ENCODE results near the gene SDK2.

The SDK2 gene

GRCh38 chr17:73285603-73285908 is 358.7 kb downstream of the SDK2 start:
- in situ Hi-C loops (cut with HindIII; ENCODE audit: low sequenced_read_pairs), result no loop called here
- TF ChIP-seq CTCF (IDR thresholded peaks at IDR 0.05; ENCODE audit: low read depth, low read length), result no peak
- DNase-seq (ENCODE audit: low read depth, low spot score), result no peak
- H3K4me3 ChIP-seq (ENCODE audit: low read depth, low read length), result no peak overlapping the region

GRCh38 chr17:73284906-73285602 is 359.2 kb downstream of the SDK2 start:
- H3K4me3 ChIP-seq (ENCODE audit: low read depth, low read length), result no peak overlapping the region
- no peak for TF ChIP-seq CTCF (IDR thresholded peaks at IDR 0.05; ENCODE audit: low read depth, low read length)
- DNase-seq (ENCODE audit: low read depth, low spot score), result no peak
- in situ Hi-C loops (cut with HindIII; ENCODE audit: low sequenced_read_pairs), result no loop called here

Measured in astrocyte of the spinal cord (primary cell).